ENCODE data around the gene ITK.
A peak's percentile ranks its signal among the peaks of the same experiment; 100 is the strongest.

ITK gene

GRCh38 chr5:157266286-157267007 lies 85.8 kb downstream of the ITK start:
- Histone ChIP-seq H3K4me3 (ENCODE audit: low read depth in 1 of 5, low read length in 5 of 5) (peak overlapping the region in 4 of 5 donors; percentile 72 to 80 (median 74)), H3K36me3 (ENCODE audit: control insufficient read depth in 5 of 5, insufficient read depth in 5 of 5, low read length in 5 of 5) (no peaks in the 10 kb centered on the region), H3K27me3 (ENCODE audit: control insufficient read depth in 5 of 5, insufficient read depth in 4 of 5, low read length in 5 of 5) (peaks cover 0 to 11% (median 7%) of the 10 kb centered on the region in 5 donors), H3K9me3 (ENCODE audit: control insufficient read depth in 5 of 5, low read length in 5 of 5) (no peaks in the 10 kb centered on the region), H3K4me1 (ENCODE audit: control insufficient read depth in 5 of 5, insufficient read depth in 5 of 5, low read length in 5 of 5) (peaks cover 0 to 15% (median 12%) of the 10 kb centered on the region in 5 donors), H3K27ac (ENCODE audit: low read depth, low read length) (no peak overlapping the region), H3K9ac (ENCODE audit: low read length in 5 of 5) (peak overlapping the region in 3 of 5 donors; percentile 25 to 56 (median 40))

- peaks cover 0 to 11% (median 7%) of the 10 kb centered on the region in 5 donors for H3K27me3 ChIP-seq (ENCODE audit: control insufficient read depth in 5 of 5, insufficient read depth in 4 of 5, low read length in 5 of 5)
- H3K36me3 ChIP-seq (ENCODE audit: control insufficient read depth in 5 of 5, insufficient read depth in 5 of 5, low read length in 5 of 5) = no peaks in the 10 kb centered on the region
- no peaks in the 10 kb centered on the region for H3K9me3 ChIP-seq (ENCODE audit: control insufficient read depth in 5 of 5, low read length in 5 of 5)
- peak overlapping the region in 2 of 5 donors; percentile 72 to 76 for H3K4me3 ChIP-seq (ENCODE audit: low read depth in 1 of 5, low read length in 5 of 5)
- no peak overlapping the region for H3K27ac ChIP-seq (ENCODE audit: low read depth, low read length)
- H3K9ac ChIP-seq (ENCODE audit: low read length in 5 of 5) = peak overlapping the region in 1 of 5 donors; percentile 40
- H3K4me1 ChIP-seq (ENCODE audit: control insufficient read depth in 5 of 5, insufficient read depth in 5 of 5, low read length in 5 of 5) = peaks cover 0 to 15% (median 12%) of the 10 kb centered on the region in 5 donors
Observed at GRCh38 chr5:157267025-157267424, 86.4 kb downstream of the ITK start.

GRCh38 chr5:157267761-157268480 lies 87.3 kb downstream of the ITK start:
- H3K36me3 ChIP-seq (ENCODE audit: control insufficient read depth in 5 of 5, insufficient read depth in 5 of 5, low read length in 5 of 5) = no peaks in the 10 kb centered on the region
- H3K9me3 ChIP-seq (ENCODE audit: control insufficient read depth in 5 of 5, low read length in 5 of 5) = no peaks in the 10 kb centered on the region
- peaks cover 0 to 15% (median 12%) of the 10 kb centered on the region in 5 donors for H3K4me1 ChIP-seq (ENCODE audit: control insufficient read depth in 5 of 5, insufficient read depth in 5 of 5, low read length in 5 of 5)
- H3K9ac ChIP-seq (ENCODE audit: low read length in 5 of 5) = no peak overlapping the region
- peaks cover 0 to 11% (median 7%) of the 10 kb centered on the region in 5 donors for H3K27me3 ChIP-seq (ENCODE audit: control insufficient read depth in 5 of 5, insufficient read depth in 4 of 5, low read length in 5 of 5)
- H3K27ac ChIP-seq (ENCODE audit: low read depth, low read length) = no peak overlapping the region
- H3K4me3 ChIP-seq (ENCODE audit: low read depth in 1 of 5, low read length in 5 of 5) = no peak overlapping the region

- H3K4me1 ChIP-seq (ENCODE audit: control insufficient read depth in 5 of 5, insufficient read depth in 5 of 5, low read length in 5 of 5) = peaks cover 0 to 15% (median 12%) of the 10 kb centered on the region in 5 donors
Observed at GRCh38 chr5:157269165-157269671, 88.6 kb downstream of the ITK start.

GRCh38 chr5:157269761-157270272 lies 89.2 kb downstream of the ITK start:
- Histone ChIP-seq H3K27me3 (ENCODE audit: control insufficient read depth in 5 of 5, insufficient read depth in 4 of 5, low read length in 5 of 5) (peaks cover 0 to 11% (median 7%) of the 10 kb centered on the region in 5 donors), H3K9ac (ENCODE audit: low read length in 5 of 5) (no peak overlapping the region), H3K4me3 (ENCODE audit: low read depth in 1 of 5, low read length in 5 of 5) (no peak overlapping the region), H3K27ac (ENCODE audit: low read depth, low read length) (no peak overlapping the region), H3K36me3 (ENCODE audit: control insufficient read depth in 5 of 5, insufficient read depth in 5 of 5, low read length in 5 of 5) (no peaks in the 10 kb centered on the region), H3K4me1 (ENCODE audit: control insufficient read depth in 5 of 5, insufficient read depth in 5 of 5, low read length in 5 of 5) (peaks cover 0 to 15% (median 12%) of the 10 kb centered on the region in 5 donors), H3K9me3 (ENCODE audit: control insufficient read depth in 5 of 5, low read length in 5 of 5) (no peaks in the 10 kb centered on the region)

More at GRCh38 chr5:157269165-157269671, 88.6 kb downstream of the ITK start:
- Histone ChIP-seq H3K9ac (ENCODE audit: low read length in 5 of 5) (no peak overlapping the region), H3K27me3 (ENCODE audit: control insufficient read depth in 5 of 5, insufficient read depth in 4 of 5, low read length in 5 of 5) (peaks cover 0 to 11% (median 7%) of the 10 kb centered on the region in 5 donors), H3K27ac (ENCODE audit: low read depth, low read length) (no peak overlapping the region), H3K4me3 (ENCODE audit: low read depth in 1 of 5, low read length in 5 of 5) (no peak overlapping the region), H3K9me3 (ENCODE audit: control insufficient read depth in 5 of 5, low read length in 5 of 5) (no peaks in the 10 kb centered on the region), H3K36me3 (ENCODE audit: control insufficient read depth in 5 of 5, insufficient read depth in 5 of 5, low read length in 5 of 5) (no peaks in the 10 kb centered on the region)

- H3K9me3 ChIP-seq (ENCODE audit: control insufficient read depth in 5 of 5, low read length in 5 of 5) = no peaks in the 10 kb centered on the region
- H3K36me3 ChIP-seq (ENCODE audit: control insufficient read depth in 5 of 5, insufficient read depth in 5 of 5, low read length in 5 of 5) = no peaks in the 10 kb centered on the region
- H3K4me1 ChIP-seq (ENCODE audit: control insufficient read depth in 5 of 5, insufficient read depth in 5 of 5, low read length in 5 of 5) = peaks cover 0 to 10% (median 7%) of the 10 kb centered on the region in 5 donors
- H3K4me3 ChIP-seq (ENCODE audit: low read depth in 1 of 5, low read length in 5 of 5) = no peak overlapping the region
- H3K27ac ChIP-seq (ENCODE audit: low read depth, low read length) = no peak overlapping the region
- peaks cover 0 to 11% (median 7%) of the 10 kb centered on the region in 5 donors for H3K27me3 ChIP-seq (ENCODE audit: control insufficient read depth in 5 of 5, insufficient read depth in 4 of 5, low read length in 5 of 5)
- H3K9ac ChIP-seq (ENCODE audit: low read length in 5 of 5) = no peak overlapping the region
Observed at GRCh38 chr5:157270771-157271170, 90.1 kb downstream of the ITK start.

- peaks cover 0 to 1% (median 0%) of the 10 kb centered on the region in 5 donors for H3K4me1 ChIP-seq (ENCODE audit: control insufficient read depth in 5 of 5, insufficient read depth in 5 of 5, low read length in 5 of 5)
- H3K9ac ChIP-seq (ENCODE audit: low read length in 5 of 5) = no peak overlapping the region
- H3K27me3 ChIP-seq (ENCODE audit: control insufficient read depth in 5 of 5, insufficient read depth in 4 of 5, low read length in 5 of 5) = peaks cover 0 to 8% (median 5%) of the 10 kb centered on the region in 5 donors
- H3K27ac ChIP-seq (ENCODE audit: low read depth, low read length) = no peak overlapping the region
- no peak overlapping the region for H3K4me3 ChIP-seq (ENCODE audit: low read depth in 1 of 5, low read length in 5 of 5)
- H3K9me3 ChIP-seq (ENCODE audit: control insufficient read depth in 5 of 5, low read length in 5 of 5) = no peaks in the 10 kb centered on the region
- H3K36me3 ChIP-seq (ENCODE audit: control insufficient read depth in 5 of 5, insufficient read depth in 5 of 5, low read length in 5 of 5) = no peaks in the 10 kb centered on the region
Observed at GRCh38 chr5:157271740-157272271, 91.2 kb downstream of the ITK start.

- no peak overlapping the region for H3K4me3 ChIP-seq (ENCODE audit: low read depth in 1 of 5, low read length in 5 of 5)
- H3K27me3 ChIP-seq (ENCODE audit: control insufficient read depth in 5 of 5, insufficient read depth in 4 of 5, low read length in 5 of 5) = peaks cover 0 to 2% (median 0%) of the 10 kb centered on the region in 5 donors
- H3K27ac ChIP-seq (ENCODE audit: low read depth, low read length) = no peak overlapping the region
Observed at GRCh38 chr5:157273131-157273556, 92.5 kb downstream of the ITK start.

GRCh38 chr5:157275403-157275802 lies 94.8 kb downstream of the ITK start:
- no peaks in the 10 kb centered on the region for H3K9me3 ChIP-seq (ENCODE audit: control insufficient read depth in 5 of 5, low read length in 5 of 5)
- H3K27ac ChIP-seq (ENCODE audit: low read depth, low read length) = no peak overlapping the region
- H3K36me3 ChIP-seq (ENCODE audit: control insufficient read depth in 5 of 5, insufficient read depth in 5 of 5, low read length in 5 of 5) = no peaks in the 10 kb centered on the region
- no peaks in the 10 kb centered on the region for H3K4me1 ChIP-seq (ENCODE audit: control insufficient read depth in 5 of 5, insufficient read depth in 5 of 5, low read length in 5 of 5)
- H3K4me3 ChIP-seq (ENCODE audit: low read depth in 1 of 5, low read length in 5 of 5) = no peak overlapping the region
- no peak overlapping the region for H3K9ac ChIP-seq (ENCODE audit: low read length in 5 of 5)
- H3K27me3 ChIP-seq (ENCODE audit: control insufficient read depth in 5 of 5, insufficient read depth in 4 of 5, low read length in 5 of 5) = peaks cover 0 to 2% (median 0%) of the 10 kb centered on the region in 5 donors

More at GRCh38 chr5:157273131-157273556, 92.5 kb downstream of the ITK start:
- no peaks in the 10 kb centered on the region for H3K4me1 ChIP-seq (ENCODE audit: control insufficient read depth in 5 of 5, insufficient read depth in 5 of 5, low read length in 5 of 5)
- no peak overlapping the region for H3K9ac ChIP-seq (ENCODE audit: low read length in 5 of 5)
- no peaks in the 10 kb centered on the region for H3K9me3 ChIP-seq (ENCODE audit: control insufficient read depth in 5 of 5, low read length in 5 of 5)
- no peaks in the 10 kb centered on the region for H3K36me3 ChIP-seq (ENCODE audit: control insufficient read depth in 5 of 5, insufficient read depth in 5 of 5, low read length in 5 of 5)

Data from subcutaneous abdominal adipose tissue (tissue), 5 donors.